KMS-11 (cell line): ENCODE measurements around the gene IMMP2L.

Experiments
- H2AFZ ChIP-seq: fragments of 200-600 bp; sonication (generic); 2 replicates; pipeline ENCODE4 v1.6.1; 2016; ENCODE audit warnings: antibody characterized with exemption, mixed run types, low read depth
- H3K27ac ChIP-seq: fragments of 200-600 bp; sonication (generic); 2 replicates; pipeline ENCODE4 v1.6.1; 2016; ENCODE audit warnings: mild to moderate bottlenecking, mixed run types
- H3K27me3 ChIP-seq: fragments of 200-600 bp; sonication (generic); 2 replicates; pipeline ENCODE4 v1.6.1; 2017; ENCODE audit warnings: mild to moderate bottlenecking, low read depth, mixed run types, moderate library complexity; ENCODE audit not compliant: insufficient read depth
- H3K36me3 ChIP-seq: fragments of 200-600 bp; sonication (generic); 2 replicates; pipeline ENCODE4 v1.6.1; 2017; ENCODE audit warnings: mild to moderate bottlenecking, mixed run types; ENCODE audit not compliant: insufficient read depth
- H3K4me1 ChIP-seq: fragments of 200-600 bp; sonication (generic); 2 replicates; pipeline ENCODE4 v1.6.1; 2016; ENCODE audit warnings: mild to moderate bottlenecking, low read depth, mixed run types; ENCODE audit not compliant: poor library complexity, severe bottlenecking
- H3K4me2 ChIP-seq: fragments of 200-600 bp; sonication (generic); 2 replicates; pipeline ENCODE4 v1.7.0; 2016; ENCODE audit warnings: mild to moderate bottlenecking, mixed run types
- H3K4me3 ChIP-seq: fragments of 200-600 bp; sonication (generic); IDR thresholded peaks from 2 replicates; pipeline ENCODE4 v1.6.1; 2017; ENCODE audit warnings: low read depth, low read length, mixed read lengths; ENCODE audit not compliant: insufficient read depth
- H3K79me2 ChIP-seq: fragments of 200-600 bp; sonication (generic); 2 replicates; pipeline ENCODE4 v1.6.1; 2016; ENCODE audit warnings: low read depth, mixed run types; ENCODE audit not compliant: insufficient read depth
- H3K9ac ChIP-seq: fragments of 200-600 bp; sonication (generic); 2 replicates; pipeline ENCODE4 v1.6.1; 2016; ENCODE audit warnings: mild to moderate bottlenecking, mixed run types
- H4K20me1 ChIP-seq: fragments of 200-600 bp; sonication (generic); 2 replicates; pipeline ENCODE4 v1.6.1; 2016; ENCODE audit warnings: mild to moderate bottlenecking, mixed run types; ENCODE audit not compliant: insufficient read depth
- CTCF ChIP-seq: fragments of 200-600 bp; sonication (generic); conservative IDR thresholded peaks from 2 replicates; pipeline ENCODE4 v1.6.1; 2017; ENCODE audit warnings: low read depth, mild to moderate bottlenecking, antibody characterized with exemption, low read length, moderate library complexity, mixed read lengths

IMMP2L gene

DNA sequence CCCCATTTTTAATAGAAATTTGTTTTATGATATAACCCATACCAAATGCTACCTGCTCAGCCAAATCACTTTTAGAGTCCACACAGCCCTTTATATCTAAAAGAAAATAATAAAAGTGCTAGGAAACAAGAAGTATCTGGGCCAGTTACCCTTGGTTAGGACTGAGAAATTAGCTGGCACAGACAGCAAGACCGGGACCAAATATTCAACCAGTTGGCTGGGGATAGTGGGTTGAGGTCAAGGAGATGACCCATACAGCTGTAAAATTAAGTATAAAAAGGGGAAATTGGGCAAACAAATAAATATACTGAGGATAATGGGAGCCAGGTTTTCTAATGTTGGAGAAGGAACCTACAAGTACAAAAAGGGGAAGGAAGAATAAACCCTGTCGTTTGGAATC lies 174.3 kb downstream of the IMMP2L start:
- Histone ChIP-seq H2AFZ (no peak overlapping the region), H3K27ac (no peak overlapping the region), H3K4me3 (no peak overlapping the region), H3K27me3 (no peaks in the 10 kb centered on the region), H3K9ac (no peak overlapping the region), H3K36me3 (no peaks in the 10 kb centered on the region), H3K4me1 (no peaks in the 10 kb centered on the region), H3K79me2 (no peaks in the 10 kb centered on the region), H3K4me2 (no peak overlapping the region), H4K20me1 (no peaks in the 10 kb centered on the region)
- no peak for TF ChIP-seq CTCF

DNA sequence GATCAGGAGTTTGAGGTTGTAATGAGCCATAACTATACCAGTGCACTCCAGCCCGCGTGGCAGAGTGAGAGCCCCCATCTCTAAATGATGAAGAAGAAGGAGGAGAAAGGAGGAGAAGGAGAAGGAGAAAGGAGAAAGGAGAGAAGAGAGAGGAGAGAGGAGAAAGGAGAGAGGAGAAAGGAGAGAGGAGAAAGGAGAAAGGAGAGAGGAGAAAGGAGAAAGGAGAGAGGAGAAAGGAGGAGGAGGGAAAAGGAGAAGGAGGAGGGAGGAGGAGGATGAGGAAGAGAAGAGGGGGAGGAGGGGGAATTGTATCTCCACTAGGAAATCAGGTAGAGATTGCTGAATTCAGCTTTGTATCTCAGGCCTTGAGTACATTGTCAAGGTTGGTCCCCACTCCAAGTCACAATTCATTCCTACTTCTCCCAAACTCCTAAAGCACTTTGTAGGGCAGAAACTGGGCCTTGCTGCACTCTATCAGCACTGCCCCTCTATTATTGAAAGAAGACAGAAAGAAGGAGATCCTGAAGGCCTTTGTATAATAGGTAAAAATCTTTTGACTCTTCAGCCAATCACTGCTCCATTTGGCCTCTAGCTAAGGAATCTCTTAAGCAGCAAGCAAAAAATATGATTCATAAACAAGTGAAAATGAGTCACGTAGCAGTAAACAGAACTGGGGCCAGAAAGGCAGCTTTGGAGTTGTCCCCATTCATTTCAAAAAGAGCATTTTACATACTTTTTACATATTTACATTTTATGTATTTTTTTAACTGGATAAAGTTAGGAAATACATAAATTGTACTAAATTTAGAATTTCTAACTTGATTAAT lies 178.0 kb downstream of the IMMP2L start:
- H3K9ac ChIP-seq, result no peak overlapping the region
- TF ChIP-seq CTCF, result no peak

GRCh38 chr7:111383133-111383532 lies 179.2 kb downstream of the IMMP2L start:
- Histone ChIP-seq H3K4me3 (no peak overlapping the region), H3K79me2 (no peaks in the 10 kb centered on the region), H3K27ac (no peak overlapping the region), H3K27me3 (no peaks in the 10 kb centered on the region), H3K36me3 (no peaks in the 10 kb centered on the region; the same call in 1 of the 2 replicates), H2AFZ (no peak overlapping the region), H3K9ac (no peak overlapping the region), H4K20me1 (no peaks in the 10 kb centered on the region), H3K4me2 (no peak overlapping the region), H3K4me1 (no peaks in the 10 kb centered on the region)
- TF ChIP-seq CTCF, result no peak

More for the DNA sequence above, 178.0 kb downstream of the IMMP2L start:
- Histone ChIP-seq H3K4me1 (no peaks in the 10 kb centered on the region), H2AFZ (no peak overlapping the region), H4K20me1 (no peaks in the 10 kb centered on the region), H3K79me2 (no peaks in the 10 kb centered on the region), H3K27me3 (no peaks in the 10 kb centered on the region), H3K36me3 (no peaks in the 10 kb centered on the region; the same call in 1 of the 2 replicates), H3K4me3 (no peak overlapping the region), H3K27ac (no peak overlapping the region), H3K4me2 (no peak overlapping the region)

GRCh38 chr7:111381590-111381989 lies 180.7 kb downstream of the IMMP2L start:
- Histone ChIP-seq H3K79me2 (no peaks in the 10 kb centered on the region), H3K27ac (no peak overlapping the region), H3K4me3 (no peak overlapping the region)

More at GRCh38 chr7:111381590-111381989, 180.7 kb downstream of the IMMP2L start:
- H3K27me3 ChIP-seq, result no peaks in the 10 kb centered on the region
- no peak overlapping the region for H3K9ac ChIP-seq
- no peaks in the 10 kb centered on the region; the same call in 1 of the 2 replicates for H3K36me3 ChIP-seq
- no peaks in the 10 kb centered on the region for H3K4me1 ChIP-seq
- TF ChIP-seq CTCF, result no peak
- H4K20me1 ChIP-seq, result no peaks in the 10 kb centered on the region
- no peak overlapping the region for H2AFZ ChIP-seq
- H3K4me2 ChIP-seq, result no peak overlapping the region
